ENCODE results near the gene CTSH.
"Not testable (repeated sequence)": the region's sequence is repeated elsewhere in the genome, so short reads cannot be mapped to it uniquely, and the experiment has no call there.

Gene CTSH

DNA sequence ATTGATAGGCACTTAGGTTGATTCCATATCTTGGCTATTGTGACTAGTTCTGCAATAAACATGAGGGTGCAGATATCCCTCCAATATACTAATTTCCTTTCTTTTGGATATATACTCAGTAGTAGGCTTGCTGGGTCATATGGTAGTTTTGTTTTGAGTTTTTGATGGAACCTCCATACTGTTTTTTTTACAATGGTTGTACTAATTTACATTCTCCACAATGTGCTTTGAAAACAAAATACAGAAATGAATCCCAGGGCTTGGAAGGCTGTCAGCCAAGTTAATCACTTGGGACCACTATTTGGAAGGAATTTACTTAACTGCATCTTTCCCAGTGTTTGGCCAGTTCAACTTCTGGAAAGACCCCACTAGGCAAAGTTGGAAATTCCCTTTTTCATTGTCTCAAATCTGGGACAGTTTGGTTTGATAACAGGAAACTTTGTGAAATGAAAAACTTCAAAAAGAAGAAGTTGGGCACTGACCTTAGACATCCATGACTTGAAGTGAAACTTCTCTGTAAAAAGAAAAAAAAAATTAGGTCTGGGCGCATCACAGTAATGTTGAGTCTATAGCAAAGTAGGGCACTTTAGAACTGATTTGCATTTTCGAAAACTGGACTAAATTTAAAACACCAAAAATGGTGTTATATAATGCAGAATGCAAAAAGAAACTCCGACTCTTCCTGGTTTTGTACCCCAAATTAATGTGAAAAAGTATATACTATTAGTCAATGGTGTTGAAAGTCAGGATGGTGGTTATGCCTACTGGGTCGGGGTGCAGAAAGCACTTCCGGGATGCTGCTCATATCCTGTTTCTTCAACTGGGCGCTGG is 6.0 kb downstream of the CTSH start:
- no peak for DNase-seq (ENCODE audit: low read depth in 2 of 2)

DNA sequence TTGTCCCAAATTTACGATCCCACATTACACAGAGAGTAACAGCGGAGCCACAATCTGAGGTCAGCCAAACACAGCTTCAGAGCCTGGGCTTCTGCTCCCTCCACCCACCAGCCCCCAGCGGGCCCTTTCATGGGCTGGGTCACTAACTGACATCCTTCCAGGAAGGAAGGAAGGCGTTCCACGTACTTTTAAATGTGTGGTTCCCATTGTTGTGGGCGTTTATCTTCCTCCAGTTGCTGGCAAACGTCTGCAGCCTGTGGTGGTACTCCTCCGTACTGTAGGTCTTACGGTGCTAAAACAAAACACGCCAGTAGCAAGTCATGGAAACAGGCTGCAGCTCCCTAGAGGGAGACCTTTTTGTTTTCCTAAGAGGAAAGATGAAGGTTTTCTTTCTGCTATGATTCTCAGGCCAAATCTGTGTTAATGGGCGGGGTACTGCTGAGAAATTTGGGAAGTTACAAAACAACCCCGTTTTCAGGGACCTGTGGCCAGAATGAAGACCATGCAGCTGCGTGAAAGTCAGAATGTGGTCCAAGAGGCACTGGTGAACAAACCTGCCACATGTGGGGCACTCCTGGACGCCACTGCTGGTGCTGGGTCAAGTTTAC is 7.6 kb downstream of the CTSH start:
- DNase-seq (ENCODE audit: low read depth in 2 of 2): no peak

DNA sequence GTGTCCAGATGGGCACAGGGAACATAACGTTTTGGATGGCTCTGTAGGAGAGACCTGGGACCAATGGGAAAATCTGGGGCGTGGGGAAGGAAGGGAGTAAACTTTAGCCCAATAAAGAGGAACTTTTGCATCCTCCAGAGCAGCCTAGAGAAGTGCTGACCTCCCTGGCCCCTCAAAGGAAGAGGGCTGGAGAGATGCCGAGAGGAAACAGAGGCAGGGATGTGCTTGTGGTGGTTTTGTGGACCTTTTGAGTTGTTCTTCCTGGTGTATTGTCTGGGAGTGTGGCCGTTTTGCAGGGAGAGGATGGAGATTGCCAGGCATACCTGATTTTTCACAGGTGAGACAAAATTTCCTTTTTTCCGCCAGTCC is 10.2 kb downstream of the CTSH start:
- no peak for DNase-seq (ENCODE audit: low read depth in 2 of 2)

DNA sequence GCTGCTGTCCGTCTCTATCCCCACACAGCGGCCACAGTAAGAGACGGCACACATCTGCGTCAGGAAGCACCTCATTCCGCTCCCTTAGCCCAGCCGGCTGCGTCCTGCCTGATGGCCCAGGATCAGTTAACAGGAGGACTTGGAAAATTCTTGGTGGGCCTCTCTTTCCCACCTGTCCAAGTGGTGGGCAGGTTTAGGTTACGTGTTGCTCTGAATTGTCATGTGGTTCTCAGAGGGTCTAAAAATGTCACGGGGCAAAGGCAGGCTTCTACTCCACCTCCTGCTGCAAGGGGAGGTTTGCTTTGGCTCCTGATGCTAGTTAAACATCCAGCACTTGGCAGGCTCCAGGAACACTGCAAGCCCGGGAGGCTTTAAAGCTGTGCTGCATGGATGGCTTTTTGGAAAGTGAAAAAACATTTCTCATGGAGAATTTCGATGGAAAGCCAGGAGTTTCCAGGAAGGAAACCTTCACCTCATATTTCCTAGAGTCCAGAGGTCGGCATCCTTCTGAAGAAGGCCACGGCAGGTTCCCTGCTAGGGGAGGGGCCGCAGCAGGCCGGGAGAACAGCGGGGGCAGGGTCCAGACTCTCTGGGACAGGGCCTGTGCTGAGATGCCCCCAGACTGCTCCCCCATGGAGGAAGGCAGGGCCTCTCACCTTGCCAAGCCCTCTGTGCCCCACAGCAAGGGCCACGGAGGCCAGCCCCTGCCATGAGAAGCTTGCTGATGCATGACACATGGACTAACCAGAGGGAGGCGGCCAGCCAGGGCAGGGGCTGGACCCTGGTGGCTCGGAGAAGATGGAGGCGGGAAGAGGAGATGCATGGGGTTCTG is 10.8 kb downstream of the CTSH start:
- no peak for DNase-seq (ENCODE audit: low read depth in 2 of 2)

DNA sequence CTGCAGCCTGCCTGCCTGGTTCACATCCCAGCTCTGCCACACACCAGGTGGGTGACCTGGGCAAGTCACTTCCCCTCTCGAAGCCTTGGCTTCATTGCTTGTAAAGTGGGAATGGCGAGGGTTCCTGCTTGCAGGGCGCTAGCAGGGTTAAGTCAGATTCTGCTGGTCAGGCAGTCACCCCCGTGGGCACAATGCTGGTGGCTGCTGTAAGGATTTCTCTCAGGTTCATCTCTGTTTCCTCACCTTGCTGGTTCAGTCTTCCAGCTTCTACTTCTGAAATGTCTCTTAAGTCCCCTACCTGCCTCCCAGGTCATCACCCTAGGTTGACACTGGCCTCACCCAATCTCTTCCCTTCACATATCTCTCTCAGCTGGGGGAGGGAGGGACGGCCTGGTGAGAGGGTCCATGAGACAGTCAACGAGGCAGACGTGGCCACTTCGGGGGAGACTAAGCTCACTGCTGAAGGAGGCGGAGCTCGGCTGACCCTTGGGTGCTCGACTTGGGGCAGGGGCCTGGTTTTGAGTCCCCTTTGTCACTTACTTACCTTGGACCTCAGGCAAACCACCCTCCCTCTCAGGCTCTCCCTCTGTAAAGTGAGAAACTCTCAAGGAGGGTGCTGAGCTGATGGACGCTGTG is 11.5 kb downstream of the CTSH start:
- no peak for DNase-seq (ENCODE audit: low read depth in 2 of 2)

DNA sequence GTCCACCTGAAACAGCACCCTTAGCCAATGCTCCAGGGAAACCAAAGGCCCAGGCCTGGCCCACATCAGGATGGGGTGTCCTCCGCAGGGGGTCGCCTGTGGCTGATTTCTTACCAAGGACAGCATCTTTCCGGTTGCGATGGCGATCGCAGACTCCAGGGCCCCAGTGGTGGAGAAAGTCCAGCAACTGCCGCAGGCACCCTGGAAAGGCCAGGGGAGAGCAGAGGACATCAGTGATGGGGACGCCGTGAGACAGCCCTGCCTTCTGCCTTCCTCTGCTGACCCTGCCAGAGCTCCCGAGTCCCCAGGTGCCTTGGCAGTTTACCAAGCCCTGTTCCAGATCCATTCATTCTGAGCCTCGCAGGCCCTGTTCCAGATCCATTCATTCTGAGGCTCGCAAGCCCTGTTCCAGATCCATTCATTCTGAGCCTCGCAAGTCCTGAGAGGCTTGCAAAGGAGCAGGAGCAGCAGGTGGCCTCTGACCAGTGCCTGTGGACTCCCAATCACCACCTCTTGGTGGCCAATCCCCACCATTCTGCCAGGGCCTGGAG is 12.5 kb downstream of the CTSH start:
- DNase-seq (ENCODE audit: low read depth in 2 of 2): no peak

DNA sequence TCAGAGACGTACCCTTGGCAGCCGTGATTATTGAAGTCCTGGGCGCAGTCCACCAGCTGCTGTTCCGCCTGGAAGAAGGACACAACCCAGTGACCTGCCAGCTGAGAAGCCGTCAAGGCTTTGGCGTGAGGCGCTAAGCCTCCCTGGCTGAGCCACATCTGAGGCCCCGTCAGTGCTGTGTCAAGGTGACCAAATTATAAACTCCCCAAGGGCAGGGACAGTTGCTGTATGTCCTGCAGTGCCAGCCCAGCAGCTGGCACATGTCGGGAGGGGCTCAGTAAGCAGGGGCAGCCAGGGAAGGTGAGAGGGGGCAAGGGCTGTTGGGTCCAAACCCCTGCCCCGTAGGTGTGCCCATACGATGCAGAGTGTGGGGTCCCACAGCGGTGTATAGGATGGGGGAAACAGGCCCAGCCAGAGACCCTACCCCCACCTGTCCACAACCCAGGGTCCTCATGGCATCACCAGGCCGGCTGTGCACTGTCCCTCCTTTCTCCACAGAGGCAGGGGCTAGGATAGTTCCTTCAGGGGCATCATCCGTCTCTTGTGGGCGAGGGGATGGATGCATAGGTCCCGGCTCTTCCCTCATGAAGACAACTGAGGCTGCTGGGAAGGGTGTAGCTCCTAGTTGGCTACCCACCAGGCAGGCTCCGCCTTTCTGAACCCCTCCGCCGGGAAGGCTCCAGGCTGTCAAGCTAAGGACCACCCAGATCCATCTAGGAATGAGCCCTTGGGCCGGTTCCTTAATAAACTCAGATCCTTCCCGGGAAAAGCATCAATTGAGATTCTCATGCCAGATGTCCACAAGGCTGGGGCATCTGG is 13.2 kb downstream of the CTSH start:
- DNase-seq (ENCODE audit: low read depth in 2 of 2): no peak

DNA sequence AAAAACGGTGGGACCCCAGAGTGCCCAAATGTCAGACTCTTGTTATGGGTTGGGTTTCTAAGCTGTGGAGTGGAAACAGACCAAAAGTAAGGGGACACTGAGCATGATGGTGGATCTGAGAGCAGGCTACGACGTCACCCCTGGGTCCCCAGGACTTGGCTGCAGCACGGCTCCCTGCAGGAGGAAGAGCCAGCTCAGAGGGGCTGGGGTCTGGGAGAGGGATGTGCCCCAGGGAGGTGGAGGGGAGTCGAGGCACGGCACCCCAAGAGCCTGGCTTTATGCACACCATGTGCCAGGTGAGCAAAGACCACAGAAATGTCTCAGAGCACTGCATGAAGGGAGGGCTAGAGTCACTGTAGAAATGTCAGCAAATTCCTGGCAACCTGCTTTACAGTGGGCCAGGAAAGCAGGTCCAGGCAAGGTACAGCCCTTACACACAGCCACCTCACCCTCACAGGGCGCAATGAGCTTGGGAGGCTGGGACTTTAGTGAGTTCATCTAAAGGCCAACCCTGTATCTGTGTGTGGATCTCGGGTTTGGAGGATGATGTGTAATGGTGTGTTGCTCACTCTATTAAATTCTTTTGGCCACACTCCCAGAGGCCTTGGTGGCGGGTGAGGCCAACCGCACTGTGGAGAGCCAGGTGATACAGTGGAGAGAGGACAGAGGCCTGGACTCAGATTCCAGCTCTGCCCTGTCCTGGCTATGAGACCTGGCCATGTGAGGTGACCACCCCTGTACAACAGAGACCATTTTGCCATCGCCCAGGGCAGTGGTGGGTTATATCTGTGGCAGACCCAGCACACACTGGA is 14.1 kb downstream of the CTSH start:
- no peak for DNase-seq (ENCODE audit: low read depth in 2 of 2)

DNA sequence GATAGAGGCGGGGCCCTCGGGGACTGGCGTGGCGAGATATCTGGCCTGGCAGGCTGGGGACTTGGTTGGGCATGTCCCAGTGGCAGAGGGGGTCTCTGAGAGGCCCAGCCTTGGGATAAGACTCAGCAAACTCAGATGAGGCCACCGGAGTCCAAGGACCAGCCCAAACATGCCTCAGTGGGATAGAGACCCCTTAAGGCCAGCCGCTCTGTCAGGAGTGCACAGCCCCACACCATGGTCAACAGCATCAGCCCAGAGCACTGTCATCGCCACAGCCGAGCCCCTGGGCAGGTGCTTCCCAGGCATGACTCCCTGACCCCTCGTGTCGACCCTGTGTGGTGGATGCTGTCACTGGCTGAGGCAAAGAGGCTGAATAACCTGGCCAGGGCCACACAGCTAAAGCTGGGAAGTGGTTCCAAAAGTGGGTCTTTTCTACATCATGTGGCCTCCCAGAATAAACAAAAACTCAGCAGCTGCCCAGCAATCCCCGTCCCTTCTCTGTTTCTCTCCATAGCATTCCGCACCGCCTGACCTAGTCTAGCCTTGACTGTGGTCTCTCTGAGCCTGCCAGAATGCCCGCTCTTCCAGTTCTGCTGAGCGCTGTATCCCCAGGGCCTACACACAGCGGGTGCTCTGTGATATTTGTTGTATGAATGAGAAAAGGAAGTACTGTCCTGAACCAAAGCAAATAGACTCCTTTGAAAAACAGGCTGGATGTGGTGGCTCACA is 15.1 kb downstream of the CTSH start:
- no peak for DNase-seq (ENCODE audit: low read depth in 2 of 2)

DNA sequence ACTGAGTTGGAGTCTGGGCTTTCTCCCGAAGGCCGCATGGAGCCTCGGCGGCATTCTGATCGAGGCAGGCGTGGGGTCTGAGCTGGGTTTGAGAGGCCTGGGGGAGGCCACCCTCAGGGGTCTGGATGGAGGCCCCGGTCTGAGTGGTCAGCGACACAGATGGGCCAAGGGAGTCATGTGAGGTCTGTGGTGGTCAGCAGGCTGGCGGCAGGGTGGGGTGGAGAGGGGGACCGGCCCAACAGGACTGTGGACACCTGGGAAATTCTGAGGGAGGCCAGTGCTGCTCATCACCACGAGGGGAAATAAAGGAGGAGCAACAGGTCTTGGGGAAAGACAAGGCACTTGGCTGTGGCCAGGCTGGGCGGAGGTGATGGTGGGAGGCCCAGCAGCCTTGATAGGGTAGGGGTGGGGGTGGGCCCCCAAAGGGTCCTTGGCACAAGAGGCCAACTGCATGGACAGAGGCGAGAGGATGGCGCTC is 16.2 kb downstream of the CTSH start:
- no peak for DNase-seq (ENCODE audit: low read depth in 2 of 2)

DNA sequence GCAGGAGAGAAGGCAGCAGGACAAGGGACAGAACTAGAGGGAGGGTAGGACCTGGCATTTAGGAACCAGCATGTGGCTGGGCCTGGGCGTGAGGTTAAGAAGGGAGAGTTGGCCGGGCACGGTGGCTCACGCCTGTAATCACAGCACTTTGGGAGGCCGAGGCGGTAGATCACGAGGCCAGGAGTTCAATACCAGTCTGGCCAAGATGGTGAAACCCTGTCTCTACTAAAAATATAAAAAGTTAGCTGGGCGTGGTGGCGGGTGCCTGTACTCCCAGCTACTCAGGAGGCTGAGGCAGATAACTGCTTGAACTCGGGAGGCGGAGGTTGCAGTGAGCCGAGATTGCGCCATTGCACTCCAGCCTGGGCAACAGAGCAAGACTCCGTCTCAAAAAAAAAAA is 16.7 kb downstream of the CTSH start:
- not testable (repeated sequence) for DNase-seq (ENCODE audit: low read depth in 2 of 2)

DNA sequence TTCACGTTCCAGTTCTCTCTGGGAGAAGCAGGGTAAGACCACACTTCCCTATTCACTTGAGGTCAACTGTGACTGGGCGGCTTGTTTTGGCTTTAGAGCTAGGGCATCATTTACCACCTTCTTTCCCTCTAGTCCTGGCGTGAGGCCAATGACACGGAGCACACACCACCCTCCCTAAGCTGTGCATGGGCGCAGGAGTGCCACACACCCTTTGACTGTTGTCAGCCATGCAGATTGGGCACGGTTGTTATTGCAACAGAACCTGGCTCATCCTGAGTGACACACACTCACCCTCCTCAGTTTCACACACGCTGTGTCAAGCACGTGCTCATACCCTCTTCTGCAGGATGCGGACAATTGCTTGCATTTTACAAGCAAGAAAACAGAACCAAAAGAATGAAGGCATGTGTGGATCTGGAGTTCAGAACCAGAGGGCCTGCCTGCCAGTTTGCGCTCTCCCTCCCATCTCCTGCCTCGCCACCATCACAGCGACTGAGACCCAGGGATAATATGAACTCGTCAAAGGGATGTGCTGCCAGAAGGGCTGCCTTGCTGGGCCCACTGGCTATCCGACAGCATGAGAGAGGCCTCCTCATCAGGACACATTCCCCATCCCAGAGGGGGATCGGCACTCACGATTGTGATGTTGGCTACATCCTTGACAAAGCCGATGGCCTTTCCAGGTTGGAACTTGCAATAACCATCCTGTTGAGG is 17.6 kb downstream of the CTSH start:
- DNase-seq (ENCODE audit: low read depth in 2 of 2): no peak

DNA sequence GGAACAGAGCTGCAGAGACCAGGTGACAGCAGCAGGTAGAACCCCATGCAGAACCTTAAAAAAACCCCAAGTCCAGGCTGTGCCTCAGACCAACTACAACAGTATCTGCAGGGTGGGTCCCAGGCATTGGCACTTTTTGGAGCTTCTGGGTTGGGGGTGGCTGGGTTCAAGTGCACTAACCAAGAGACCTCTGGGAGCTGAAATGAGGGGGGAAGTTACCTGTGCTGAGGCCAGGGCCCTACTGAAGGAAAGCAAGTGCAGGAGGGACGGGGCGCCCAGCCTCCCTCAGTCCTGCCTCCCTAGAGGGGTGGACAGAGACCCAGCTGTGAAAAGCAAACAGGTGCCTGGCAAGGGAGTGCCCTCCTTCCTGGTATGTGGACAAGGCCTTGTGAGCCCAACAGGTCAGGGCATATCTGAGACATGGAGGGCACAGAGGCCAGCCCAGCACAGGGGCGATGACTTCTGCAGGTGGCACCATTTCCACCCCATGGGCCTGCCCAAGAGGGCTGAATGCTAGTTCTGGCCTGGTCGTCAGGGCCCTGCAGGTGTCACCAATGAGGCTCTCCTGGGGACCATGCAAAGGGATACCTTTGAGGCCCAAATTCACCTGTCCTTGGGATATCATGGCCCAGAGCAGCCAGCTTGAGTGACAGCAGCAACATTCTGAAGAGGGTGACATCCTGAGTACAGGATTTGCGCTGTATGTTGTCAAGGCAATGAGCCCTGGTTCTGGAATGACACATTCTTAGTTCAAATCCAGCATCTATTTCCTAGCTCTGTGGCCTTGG is 18.7 kb downstream of the CTSH start:
- no peak for DNase-seq (ENCODE audit: low read depth in 2 of 2)

DNA sequence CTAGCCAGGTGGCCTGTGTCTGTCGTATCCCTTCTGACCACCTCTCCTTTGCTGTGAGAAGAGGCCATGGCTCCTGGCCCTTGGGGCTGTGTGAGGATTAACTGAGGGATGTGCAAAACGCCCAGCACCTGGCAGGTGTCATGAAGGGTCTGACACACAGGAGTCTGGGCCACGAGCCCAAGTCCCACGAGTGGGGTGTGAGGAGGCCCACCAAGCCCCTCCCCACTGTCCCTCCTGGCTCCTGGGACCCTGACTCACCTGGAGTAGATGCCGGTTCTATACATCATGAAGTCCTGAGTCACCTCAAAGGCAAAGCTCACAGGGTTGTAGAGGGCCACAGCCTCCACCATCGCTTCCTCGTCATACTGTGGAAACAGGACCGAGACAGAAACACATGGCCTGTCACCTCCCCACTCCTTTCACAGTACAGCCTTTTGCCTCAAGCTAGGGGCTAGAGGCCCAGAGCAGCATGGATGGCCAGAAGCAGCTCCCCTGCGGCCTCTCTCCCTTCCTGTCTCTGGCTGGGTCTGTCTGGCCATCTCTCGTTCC is 19.7 kb downstream of the CTSH start:
- no peak for DNase-seq (ENCODE audit: low read depth in 2 of 2)

DNA sequence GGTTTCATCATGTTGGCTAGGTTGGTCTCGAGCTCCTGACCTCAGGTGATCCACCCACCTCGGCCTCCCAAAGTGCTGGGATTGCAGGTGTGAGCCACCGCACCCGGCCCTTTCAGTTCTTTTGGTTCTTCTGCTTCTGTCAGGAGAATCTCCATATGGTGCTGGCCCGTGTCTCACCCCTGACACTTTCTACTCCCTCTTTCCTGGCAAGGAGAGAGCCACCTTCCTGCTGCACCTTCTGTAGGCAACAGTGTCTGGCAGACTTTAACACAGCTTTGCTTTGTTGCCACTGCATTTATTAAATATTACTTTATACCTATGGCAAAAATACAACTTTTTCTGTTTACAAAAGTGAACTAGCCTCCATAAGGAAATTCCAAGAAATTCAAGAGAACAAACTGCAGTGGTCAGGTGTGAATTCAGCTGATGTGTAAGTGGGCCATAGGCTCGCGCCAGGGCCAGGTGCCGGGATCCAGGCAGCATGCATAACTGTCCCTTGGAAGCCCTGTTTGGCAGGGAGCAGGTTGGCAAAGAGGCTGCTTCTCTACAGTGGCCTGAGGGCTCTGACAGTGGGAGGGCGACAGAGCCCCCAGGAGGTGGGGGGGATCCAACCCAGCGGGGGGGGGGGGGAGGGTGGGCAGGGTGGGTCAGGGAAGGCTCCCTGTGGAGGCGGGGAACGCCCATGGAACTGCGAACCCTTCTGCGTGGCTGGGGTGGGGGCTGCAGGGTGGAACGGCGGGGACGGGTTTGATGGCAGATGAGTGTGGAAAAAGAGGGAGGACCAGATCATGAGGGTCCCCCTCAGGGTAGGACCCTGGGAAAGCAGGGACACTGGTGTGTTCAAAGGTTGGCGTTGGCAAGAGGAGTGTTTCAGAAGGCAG is 21.1 kb downstream of the CTSH start:
- no peak for DNase-seq (ENCODE audit: low read depth in 2 of 2)

DNA sequence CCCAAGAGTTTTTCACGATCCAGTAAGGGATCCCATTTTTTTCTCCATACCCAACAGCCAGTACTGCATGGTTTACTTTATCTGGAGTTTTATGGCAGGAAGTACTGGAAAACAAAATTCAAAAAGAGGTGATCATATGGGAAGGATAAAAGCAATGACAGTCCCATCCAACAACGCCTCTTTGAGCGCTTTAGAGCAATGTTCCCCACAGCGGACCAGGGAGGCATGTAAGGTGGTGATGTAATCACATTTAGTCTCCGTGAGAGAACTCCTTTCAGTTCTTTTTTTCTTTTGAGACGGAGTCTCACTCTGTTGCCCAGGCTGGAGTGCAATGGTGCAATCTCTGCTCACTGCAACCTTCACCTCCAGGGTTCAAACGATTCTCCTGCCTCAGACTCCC is 21.8 kb downstream of the CTSH start:
- no peak for DNase-seq (ENCODE audit: low read depth in 2 of 2)

DNA sequence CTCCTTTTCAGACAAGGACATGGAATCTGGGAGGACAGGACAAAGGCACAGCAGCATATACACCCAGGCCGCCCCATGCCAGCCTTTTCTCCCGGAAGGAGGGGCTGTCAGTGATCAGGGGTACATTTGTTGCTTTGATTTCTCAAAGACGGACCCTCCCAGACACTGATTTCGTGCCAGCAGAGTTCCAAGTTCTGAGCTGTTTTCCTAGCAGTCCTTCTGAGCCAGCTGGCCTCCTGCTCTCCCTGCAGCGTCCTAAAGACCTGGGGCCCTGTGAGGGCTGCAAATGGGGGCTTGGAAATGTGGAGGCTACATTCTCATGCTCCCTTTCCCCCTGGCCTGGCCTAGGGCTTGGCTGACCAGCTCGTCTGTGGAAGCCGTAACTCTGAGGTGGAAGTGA is 22.3 kb downstream of the CTSH start:
- no peak for DNase-seq (ENCODE audit: low read depth in 2 of 2)

Measured in stimulated activated CD4-positive, alpha-beta T cell treated with anti-CD3 and anti-CD28 coated beads, Interleukin-12 subunit alpha, Interleukin-12 subunit beta, amount 100 ng/mL, for 24 hours (primary cell).